ENCODE results near the gene B3GLCT.

- TF ChIP-seq CTCF (IDR thresholded peaks at IDR 0.05; ENCODE audit: low read depth, low read length, missing input control) (no peak), JUND (IDR thresholded peaks at IDR 0.05) (no peak), REST (IDR thresholded peaks at IDR 0.05) (no peak), GABPA (IDR thresholded peaks at IDR 0.05 in 1 of 2, conservative IDR thresholded peaks at IDR 0.05 in 1 of 2) (no peak), RXRA (IDR thresholded peaks at IDR 0.05) (no peak), YY1 (IDR thresholded peaks at IDR 0.05) (no peak), HNF4A (conservative IDR thresholded peaks at IDR 0.05) (no peak), RAD21 (IDR thresholded peaks at IDR 0.05) (no peak), MAX (IDR thresholded peaks at IDR 0.05) (no peak), TAF1 (conservative IDR thresholded peaks at IDR 0.05) (no peak)
Observed at GRCh38 chr13:31321457-31321856, 121.7 kb downstream of the B3GLCT start.

All from liver (tissue), 3 donors.